ENCODE data around the gene GATA2. TPM values are rescaled to one million over a fixed set of nuclear protein-coding genes. Genes with fewer than 3 reads are reported as not detected.

GATA2 gene
- total RNA-seq (1 to 10 TPM in 1 of 2 donors, under 1 TPM in 1; 0.99 to 4.6 TPM), polyA plus RNA-seq (ENCODE audit: insufficient read length in 2 of 2) (1 to 10 TPM; 4.1 to 5.2 TPM)
- long read RNA-seq, donor 1 = 0 reads
- long read RNA-seq, donor 2, partial matches to known transcripts = 0 of 1 reads
- long read RNA-seq, donor 2, other reads (novel, unspliced or antisense) = 0 of 1 reads
- long read RNA-seq, donor 3 = 0 reads
- long read RNA-seq, donor 4, partial matches to known transcripts = 8 of 16 reads
- long read RNA-seq, donor 4, other reads (novel, unspliced or antisense) = 7 of 16 reads

- no peaks in the 10 kb centered on the region for H3K36me3 ChIP-seq (ENCODE audit: control insufficient read depth, insufficient read depth, low read length)
- no peak within 1 kb of the TSS for H3K4me3 ChIP-seq (ENCODE audit: low read depth, low read length)
- H3K27me3 ChIP-seq (ENCODE audit: control insufficient read depth, insufficient read depth, low read length) = peaks cover 96% of the 10 kb centered on the region
- H3K9me3 ChIP-seq (ENCODE audit: control insufficient read depth, insufficient read depth, low read length) = no peaks in the 10 kb centered on the region
- no peak for DNase-seq (ENCODE audit: low read depth in 4 of 6, low spot score in 6 of 6)
- WGBS (ENCODE audit: insufficient coverage) = 1% methylated on average over 77 of the region's 78 CpGs
- H3K4me1 ChIP-seq (ENCODE audit: control insufficient read depth, insufficient read depth, low read length) = peaks cover 58% of the 10 kb centered on the region
- no peak within 1 kb of the TSS for H3K27ac ChIP-seq (ENCODE audit: low read depth, low read length)
These were observed at the start of gene GATA2 for GRCh38 chr3:128492671-128493569. GATA2 (minus strand) TSS chr3:128493201; CDS start chr3:128487031, 6,170 bp downstream.

GRCh38 chr3:128541246-128541645 is 48.2 kb upstream of the GATA2 start:
- no CpG with 5 or more reads among the region's 2 CpGs for WGBS (ENCODE audit: insufficient coverage)
- Histone ChIP-seq H3K27me3 (ENCODE audit: control insufficient read depth, insufficient read depth, low read length) (peaks cover 5% of the 10 kb centered on the region), H3K27ac (ENCODE audit: low read depth, low read length) (no peak overlapping the region)

GRCh38 chr3:128539376-128539775 is 46.4 kb upstream of the GATA2 start:
- no peak overlapping the region for H3K4me3 ChIP-seq (ENCODE audit: low read depth, low read length)
- no peak overlapping the region for H3K27ac ChIP-seq (ENCODE audit: low read depth, low read length)
- H3K36me3 ChIP-seq (ENCODE audit: control insufficient read depth, insufficient read depth, low read length) = no peaks in the 10 kb centered on the region
- no peaks in the 10 kb centered on the region for H3K4me1 ChIP-seq (ENCODE audit: control insufficient read depth, insufficient read depth, low read length)
- peaks cover 7% of the 10 kb centered on the region for H3K27me3 ChIP-seq (ENCODE audit: control insufficient read depth, insufficient read depth, low read length)
- no peak for DNase-seq (ENCODE audit: low read depth in 4 of 6, low spot score in 6 of 6)
- no CpG with 5 or more reads among the region's 3 CpGs for WGBS (ENCODE audit: insufficient coverage)
- H3K9me3 ChIP-seq (ENCODE audit: control insufficient read depth, insufficient read depth, low read length) = no peaks in the 10 kb centered on the region

More at GRCh38 chr3:128541246-128541645, 48.2 kb upstream of the GATA2 start:
- no peaks in the 10 kb centered on the region for H3K9me3 ChIP-seq (ENCODE audit: control insufficient read depth, insufficient read depth, low read length)
- H3K36me3 ChIP-seq (ENCODE audit: control insufficient read depth, insufficient read depth, low read length) = no peaks in the 10 kb centered on the region
- no peak for DNase-seq (ENCODE audit: low read depth in 4 of 6, low spot score in 6 of 6)
- H3K4me1 ChIP-seq (ENCODE audit: control insufficient read depth, insufficient read depth, low read length) = no peaks in the 10 kb centered on the region
- H3K4me3 ChIP-seq (ENCODE audit: low read depth, low read length) = no peak overlapping the region

GRCh38 chr3:128537091-128537703 is 44.2 kb upstream of the GATA2 start:
- H3K4me3 ChIP-seq (ENCODE audit: low read depth, low read length) = no peak overlapping the region
- H3K27me3 ChIP-seq (ENCODE audit: control insufficient read depth, insufficient read depth, low read length) = peaks cover 7% of the 10 kb centered on the region
- 75% methylated on average over 2 of the region's 4 CpGs for WGBS (ENCODE audit: insufficient coverage)

GRCh38 chr3:128532012-128532983 is 39.3 kb upstream of the GATA2 start:
- DNase-seq (ENCODE audit: low read depth in 4 of 6, low spot score in 6 of 6) = no peak
- peaks cover 2% of the 10 kb centered on the region for H3K27me3 ChIP-seq (ENCODE audit: control insufficient read depth, insufficient read depth, low read length)
- no peaks in the 10 kb centered on the region for H3K36me3 ChIP-seq (ENCODE audit: control insufficient read depth, insufficient read depth, low read length)
- H3K4me1 ChIP-seq (ENCODE audit: control insufficient read depth, insufficient read depth, low read length) = no peaks in the 10 kb centered on the region
- no peaks in the 10 kb centered on the region for H3K9me3 ChIP-seq (ENCODE audit: control insufficient read depth, insufficient read depth, low read length)
- WGBS (ENCODE audit: insufficient coverage) = 61% methylated on average over 4 of the region's 9 CpGs
- H3K27ac ChIP-seq (ENCODE audit: low read depth, low read length) = no peak overlapping the region
- H3K4me3 ChIP-seq (ENCODE audit: low read depth, low read length) = no peak overlapping the region

More at GRCh38 chr3:128537091-128537703, 44.2 kb upstream of the GATA2 start:
- H3K27ac ChIP-seq (ENCODE audit: low read depth, low read length) = no peak overlapping the region
- no peaks in the 10 kb centered on the region for H3K9me3 ChIP-seq (ENCODE audit: control insufficient read depth, insufficient read depth, low read length)
- no peak for DNase-seq (ENCODE audit: low read depth in 4 of 6, low spot score in 6 of 6)
- H3K36me3 ChIP-seq (ENCODE audit: control insufficient read depth, insufficient read depth, low read length) = no peaks in the 10 kb centered on the region
- H3K4me1 ChIP-seq (ENCODE audit: control insufficient read depth, insufficient read depth, low read length) = no peaks in the 10 kb centered on the region

GRCh38 chr3:128524374-128525299 is 31.6 kb upstream of the GATA2 start:
- Histone ChIP-seq H3K36me3 (ENCODE audit: control insufficient read depth, insufficient read depth, low read length) (no peaks in the 10 kb centered on the region), H3K27ac (ENCODE audit: low read depth, low read length) (no peak overlapping the region), H3K27me3 (ENCODE audit: control insufficient read depth, insufficient read depth, low read length) (peaks cover 16% of the 10 kb centered on the region), H3K4me1 (ENCODE audit: control insufficient read depth, insufficient read depth, low read length) (no peaks in the 10 kb centered on the region), H3K4me3 (ENCODE audit: low read depth, low read length) (no peak overlapping the region), H3K9me3 (ENCODE audit: control insufficient read depth, insufficient read depth, low read length) (no peaks in the 10 kb centered on the region)
- no peak for DNase-seq (ENCODE audit: low read depth in 4 of 6, low spot score in 6 of 6)
- 56% methylated on average over 4 of the region's 10 CpGs for WGBS (ENCODE audit: insufficient coverage)

- no peaks in the 10 kb centered on the region for H3K9me3 ChIP-seq (ENCODE audit: control insufficient read depth, insufficient read depth, low read length)
- no peak overlapping the region for H3K27ac ChIP-seq (ENCODE audit: low read depth, low read length)
- H3K4me1 ChIP-seq (ENCODE audit: control insufficient read depth, insufficient read depth, low read length) = no peaks in the 10 kb centered on the region
- 96% methylated on average over 16 of the region's 16 CpGs for WGBS (ENCODE audit: insufficient coverage)
- H3K27me3 ChIP-seq (ENCODE audit: control insufficient read depth, insufficient read depth, low read length) = peaks cover 22% of the 10 kb centered on the region
- H3K36me3 ChIP-seq (ENCODE audit: control insufficient read depth, insufficient read depth, low read length) = no peaks in the 10 kb centered on the region
- no peak overlapping the region for H3K4me3 ChIP-seq (ENCODE audit: low read depth, low read length)
- DNase-seq (ENCODE audit: low read depth in 4 of 6, low spot score in 6 of 6) = no peak
These were observed 30.6 kb upstream of the GATA2 start for GRCh38 chr3:128523591-128523990.

GRCh38 chr3:128521715-128522114 is 28.7 kb upstream of the GATA2 start:
- Histone ChIP-seq H3K27ac (ENCODE audit: low read depth, low read length) (no peak overlapping the region), H3K4me1 (ENCODE audit: control insufficient read depth, insufficient read depth, low read length) (no peaks in the 10 kb centered on the region), H3K36me3 (ENCODE audit: control insufficient read depth, insufficient read depth, low read length) (no peaks in the 10 kb centered on the region), H3K27me3 (ENCODE audit: control insufficient read depth, insufficient read depth, low read length) (peaks cover 29% of the 10 kb centered on the region), H3K4me3 (ENCODE audit: low read depth, low read length) (no peak overlapping the region), H3K9me3 (ENCODE audit: control insufficient read depth, insufficient read depth, low read length) (no peaks in the 10 kb centered on the region)
- WGBS (ENCODE audit: insufficient coverage) = no CpG with 5 or more reads among the region's 1 CpG
- DNase-seq (ENCODE audit: low read depth in 4 of 6, low spot score in 6 of 6) = no peak

Measured in spinal cord (tissue), 10 donors.